ENCODE data around the gene RELL1.

Gene RELL1

GRCh38 chr4:37620176-37620575 is 66.0 kb downstream of the RELL1 start:
- H3K4me3 ChIP-seq (ENCODE audit: low read length): no peak overlapping the region
- TF ChIP-seq CTCF (conservative IDR thresholded peaks at IDR 0.05; ENCODE audit: low read length): no peak
- no peak for DNase-seq (ENCODE audit: low read depth)

DNA sequence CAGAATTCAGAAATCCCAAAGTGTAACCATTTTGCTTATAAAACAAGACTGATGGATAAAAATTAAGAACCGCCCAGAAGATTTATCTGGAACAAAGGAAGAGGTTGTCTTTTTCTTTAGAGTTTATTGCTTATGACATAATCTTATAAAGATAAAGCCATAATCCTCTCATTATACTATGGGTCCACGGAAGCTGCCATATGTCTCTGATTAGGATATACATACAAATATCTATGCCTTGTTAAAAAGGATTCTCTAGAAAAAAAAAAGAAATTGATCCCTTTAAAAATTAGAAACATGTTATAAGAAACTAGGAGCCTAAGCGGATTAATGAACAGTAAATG is 70.5 kb downstream of the RELL1 start:
- DNase-seq (ENCODE audit: low read depth): no peak
- TF ChIP-seq CTCF (conservative IDR thresholded peaks at IDR 0.05; ENCODE audit: low read length): no peak
- no peak overlapping the region for H3K4me3 ChIP-seq (ENCODE audit: low read length)

DNA sequence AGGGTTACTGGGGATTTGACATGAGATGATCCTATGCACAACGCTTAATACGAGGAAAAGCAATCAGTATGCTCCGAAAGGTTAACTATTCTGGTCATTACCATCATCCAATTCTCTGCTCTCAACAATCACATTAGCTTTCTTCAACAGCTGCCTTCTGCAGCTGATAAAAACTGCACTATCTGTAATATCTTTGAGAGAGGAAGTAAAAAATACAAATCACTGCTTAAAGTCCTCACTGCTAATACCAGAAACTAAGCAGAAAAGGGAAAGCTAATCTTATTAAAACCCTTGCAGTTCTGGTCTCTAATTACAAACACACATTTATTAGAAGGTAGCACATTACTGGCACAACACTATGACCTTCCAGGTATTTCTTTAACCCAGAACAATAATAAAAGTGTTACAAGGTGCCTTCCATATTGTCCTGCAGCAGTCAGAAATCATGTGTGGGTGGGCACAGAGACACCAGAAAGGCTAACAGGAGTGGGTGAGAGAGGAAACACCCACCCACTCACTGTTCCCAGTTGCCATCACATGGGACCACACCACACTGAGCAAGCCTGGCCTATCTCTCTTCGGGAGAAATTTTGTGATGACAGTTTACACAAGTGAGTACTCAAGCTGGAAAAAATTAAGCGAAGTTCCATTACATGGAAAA is 71.0 kb downstream of the RELL1 start:
- TF ChIP-seq CTCF (conservative IDR thresholded peaks at IDR 0.05; ENCODE audit: low read length): no peak
- no peak for DNase-seq (ENCODE audit: low read depth)
- H3K4me3 ChIP-seq (ENCODE audit: low read length): no peak overlapping the region

GRCh38 chr4:37612811-37613210 is 73.4 kb downstream of the RELL1 start:
- DNase-seq (ENCODE audit: low read depth): no peak
- TF ChIP-seq CTCF (conservative IDR thresholded peaks at IDR 0.05; ENCODE audit: low read length): no peak
- no peak overlapping the region for H3K4me3 ChIP-seq (ENCODE audit: low read length)

DNA sequence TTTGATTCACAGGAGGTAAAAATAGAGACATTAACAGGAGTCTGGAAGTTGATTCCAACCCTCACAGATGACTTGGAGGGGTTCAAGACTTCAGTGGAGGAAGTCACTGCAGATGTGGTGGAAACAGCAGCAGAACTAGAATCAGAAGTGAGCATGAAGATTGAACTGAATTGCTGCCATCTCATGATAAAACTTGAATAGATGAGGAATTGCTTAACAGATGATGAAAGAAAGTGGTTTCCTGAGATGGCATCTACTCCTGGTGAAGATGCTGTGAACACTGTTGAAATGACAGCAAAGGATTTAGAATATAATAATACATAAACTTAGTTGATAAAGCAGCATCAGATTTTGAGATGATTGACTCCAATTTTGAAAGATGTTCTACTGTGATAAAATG is 76.5 kb downstream of the RELL1 start:
- H3K4me3 ChIP-seq (ENCODE audit: low read length): no peak overlapping the region
- DNase-seq (ENCODE audit: low read depth): no peak
- no peak for TF ChIP-seq CTCF (conservative IDR thresholded peaks at IDR 0.05; ENCODE audit: low read length)

DNA sequence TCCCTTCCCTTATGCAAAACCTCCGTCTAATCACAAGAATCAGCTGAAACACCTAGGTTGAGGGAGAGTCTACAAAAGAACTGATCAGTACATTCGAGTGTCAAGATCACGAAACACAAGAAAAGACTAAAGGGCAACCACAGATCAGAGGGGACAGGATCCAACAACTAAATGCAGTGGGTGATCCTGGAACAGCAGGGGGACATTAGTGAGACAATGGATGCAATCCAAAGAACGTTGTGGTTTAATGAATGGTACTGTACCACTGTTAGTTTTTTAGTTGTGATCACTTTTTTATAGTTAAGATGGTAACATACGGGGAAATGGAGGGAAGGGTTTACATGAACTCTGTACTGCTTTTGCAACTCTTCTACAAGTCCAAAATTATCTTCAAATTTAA is 79.2 kb downstream of the RELL1 start:
- no peak for TF ChIP-seq CTCF (conservative IDR thresholded peaks at IDR 0.05; ENCODE audit: low read length)
- DNase-seq (ENCODE audit: low read depth): no peak
- H3K4me3 ChIP-seq (ENCODE audit: low read length): no peak overlapping the region

DNA sequence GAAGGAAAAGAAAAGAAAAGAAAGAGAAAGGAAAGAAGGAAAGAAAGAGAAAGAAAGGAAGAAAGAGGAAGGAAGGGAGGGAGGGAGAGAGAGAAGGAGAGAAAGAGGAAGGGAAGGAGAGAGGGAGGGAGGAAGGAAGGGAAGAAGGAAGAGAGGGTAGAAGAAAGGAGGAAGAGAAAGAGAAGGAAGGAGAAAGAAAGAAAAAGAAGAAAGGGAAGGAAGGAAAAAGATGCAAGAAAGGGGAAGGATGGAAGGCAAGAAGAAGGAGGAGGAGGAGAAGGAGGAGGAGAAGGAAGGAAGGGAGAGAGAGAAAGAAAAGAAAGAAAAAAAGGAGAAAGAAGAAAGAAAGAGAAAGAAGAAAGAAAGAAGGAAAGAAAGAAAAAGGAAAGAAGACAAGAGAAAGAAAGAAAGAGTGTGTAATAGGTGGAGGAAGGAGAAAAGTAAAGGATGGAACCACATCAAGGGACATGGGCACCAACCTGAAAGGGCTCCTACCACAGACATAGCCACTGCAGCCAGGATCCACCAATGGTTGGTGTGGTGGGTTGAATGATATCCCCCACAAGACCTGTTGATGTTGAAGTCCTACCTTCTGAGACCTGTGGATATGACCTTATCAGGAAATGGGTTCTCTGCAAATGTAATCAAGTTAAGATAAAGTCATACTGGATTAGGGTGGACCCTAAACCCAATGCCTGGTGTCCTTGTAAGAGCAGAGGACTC is 80.2 kb downstream of the RELL1 start:
- no peak overlapping the region for H3K4me3 ChIP-seq (ENCODE audit: low read length)
- DNase-seq (ENCODE audit: low read depth): no peak
- no peak for TF ChIP-seq CTCF (conservative IDR thresholded peaks at IDR 0.05; ENCODE audit: low read length)
